Keratinocyte (primary cell): Measurements from ENCODE around the gene RPUSD3. TPM values are rescaled to one million over a fixed set of nuclear protein-coding genes. Genes with fewer than 3 reads are reported as not detected.

ENCODE experiments used
- DNase-seq: peaks from one replicate; pipeline ENCODE4 v3.0.0-alpha.2; 2011; ENCODE audit warnings: low read depth, missing footprints, low spot score
- FAIRE-seq: peaks from 2 replicates; lab custom pipeline; 2011; peaks lifted over from hg19 to GRCh38; lab: Jason Lieb, UNC
- H2AFZ ChIP-seq: 2 replicates; pipeline ENCODE4 v1.6.0; 2012; ENCODE audit warnings: low read length, control low read depth, inconsistent platforms; ENCODE audit not compliant: control insufficient read depth
- H3K27ac ChIP-seq: 2 replicates; pipeline ENCODE4 v1.5.1; 2011; ENCODE audit warnings: low read length; ENCODE audit not compliant: control insufficient read depth, insufficient read depth
- H3K27me3 ChIP-seq: 3 replicates; pipeline ENCODE4 v1.6.0; 2011; ENCODE audit warnings: low read length; ENCODE audit not compliant: control insufficient read depth, insufficient read depth; ENCODE audit errors: extremely low read depth
- H3K36me3 ChIP-seq, 2 experiments: 2 replicates in 1 of 2; 3 replicates in 1 of 2; pipeline ENCODE4 v1.5.1; 2011; ENCODE audit warnings: low read length in 2 of 2, mild to moderate bottlenecking in 1 of 2; ENCODE audit not compliant: control insufficient read depth in 2 of 2, insufficient read depth in 2 of 2; ENCODE audit errors: extremely low read depth in 1 of 2
- H3K4me1 ChIP-seq: 3 replicates; pipeline ENCODE4 v1.5.1; 2011; ENCODE audit warnings: low read length; ENCODE audit not compliant: control insufficient read depth, insufficient read depth; ENCODE audit errors: extremely low read depth
- H3K4me2 ChIP-seq: 3 replicates; pipeline ENCODE4 v1.6.0; 2011; ENCODE audit warnings: low read depth, low read length; ENCODE audit not compliant: control insufficient read depth, insufficient read depth; ENCODE audit errors: extremely low read depth
- H3K4me3 ChIP-seq, 3 experiments: fragments of 200-600 bp in 1 of 3; sonication (generic) in 1 of 3; 2 replicates in 2 of 3; 3 replicates in 1 of 3; pipeline ENCODE4 v1.5.1; 2011 to 2016; ENCODE audit warnings: low read length in 3 of 3, mild to moderate bottlenecking in 3 of 3, control low read depth in 2 of 3, inconsistent platforms in 1 of 3, low read depth in 1 of 3, mixed read lengths in 1 of 3, mixed run types in 1 of 3, moderate library complexity in 1 of 3; ENCODE audit not compliant: control insufficient read depth in 2 of 3, insufficient read depth in 2 of 3; ENCODE audit errors: extremely low read depth in 1 of 3
- H3K79me2 ChIP-seq: 2 replicates; pipeline ENCODE4 v1.6.0; 2012; ENCODE audit warnings: low read length; ENCODE audit not compliant: control insufficient read depth, insufficient read depth
- H3K9ac ChIP-seq: 3 replicates; pipeline ENCODE4 v1.6.0; 2011; ENCODE audit warnings: low read length; ENCODE audit not compliant: control insufficient read depth, insufficient read depth; ENCODE audit errors: extremely low read depth
- H3K9me1 ChIP-seq: 3 replicates; pipeline ENCODE4 v1.6.0; 2011; ENCODE audit warnings: low read length; ENCODE audit not compliant: control insufficient read depth, insufficient read depth; ENCODE audit errors: extremely low read depth
- H3K9me3 ChIP-seq: 2 replicates; pipeline ENCODE4 v1.5.1; 2012; ENCODE audit warnings: low read depth, low read length; ENCODE audit not compliant: control insufficient read depth
- H4K20me1 ChIP-seq: 3 replicates; pipeline ENCODE4 v1.6.0; 2011; ENCODE audit warnings: low read length; ENCODE audit not compliant: control insufficient read depth, insufficient read depth; ENCODE audit errors: extremely low read depth
- EZH2 ChIP-seq: IDR thresholded peaks from one replicate; pipeline ENCODE4 v1.6.1; 2012; ENCODE audit warnings: inconsistent platforms, mild to moderate bottlenecking, low read length, moderate library complexity
- dilution Hi-C: fragments of 300-500 bp; cut with MboI; formaldehyde crosslinking; loops from one replicate; pipeline ENCODE4 v1.7.0; 2020; ENCODE audit warnings: low sequenced_read_pairs; ENCODE audit not compliant: extremely low pct_ligation_motif_present
- polyA plus RNA-seq, 5 experiments: library from polyadenylated mRNA; depleted of rRNA in 3 of 5; stranded (reverse) in 3 of 5; stranded (forward) in 1 of 5; unstranded in 1 of 5; fragments of >200 nt; gene quantifications; 1 replicate in 1 of 5; 2 replicates in 3 of 5; 3 replicates in 1 of 5; pipeline versions ENCODE4 v1.2.1 to v1.2.3, GENCODE V29; 2011 to 2012; ENCODE audit warnings: missing spikeins in 2 of 5, low read depth in 1 of 5, low replicate concordance in 1 of 5
- TF ChIP-seq, protein P1 (sequence below), 3 experiments: IDR thresholded peaks in 1 of 3; conservative IDR thresholded peaks in 1 of 3; optimal IDR thresholded peaks in 1 of 3; 2 replicates in 2 of 3; 3 replicates in 1 of 3; pipeline versions ENCODE3 to v1.5.1; 2011; ENCODE audit warnings: low read length in 3 of 3, mild to moderate bottlenecking in 3 of 3, moderate library complexity in 2 of 3, control low read depth in 1 of 3, inconsistent platforms in 1 of 3; ENCODE audit not compliant: insufficient read depth in 2 of 3; ENCODE audit errors: extremely low read depth in 1 of 3

The RPUSD3 gene
- polyA plus RNA-seq, 1 donor (not counting 4 experiments of a cell fraction or from before 2014, with no cell fraction given), result 31.5 TPM

- dilution Hi-C loops, result no loop called here
- Histone ChIP-seq H3K4me3 (no peak overlapping the region), H3K36me3 (no peaks in the 10 kb centered on the region), H3K79me2 (no peaks in the 10 kb centered on the region), H3K4me2 (no peak overlapping the region), H3K9ac (no peak overlapping the region), H3K27me3 (no peaks in the 10 kb centered on the region), H3K9me1 (no peaks in the 10 kb centered on the region), H4K20me1 (no peaks in the 10 kb centered on the region), H2AFZ (no peak overlapping the region), H3K9me3 (no peaks in the 10 kb centered on the region), H3K4me1 (no peaks in the 10 kb centered on the region), H3K27ac (no peak overlapping the region)
- TF ChIP-seq EZH2, result no peak
- TF ChIP-seq, protein P1, sequence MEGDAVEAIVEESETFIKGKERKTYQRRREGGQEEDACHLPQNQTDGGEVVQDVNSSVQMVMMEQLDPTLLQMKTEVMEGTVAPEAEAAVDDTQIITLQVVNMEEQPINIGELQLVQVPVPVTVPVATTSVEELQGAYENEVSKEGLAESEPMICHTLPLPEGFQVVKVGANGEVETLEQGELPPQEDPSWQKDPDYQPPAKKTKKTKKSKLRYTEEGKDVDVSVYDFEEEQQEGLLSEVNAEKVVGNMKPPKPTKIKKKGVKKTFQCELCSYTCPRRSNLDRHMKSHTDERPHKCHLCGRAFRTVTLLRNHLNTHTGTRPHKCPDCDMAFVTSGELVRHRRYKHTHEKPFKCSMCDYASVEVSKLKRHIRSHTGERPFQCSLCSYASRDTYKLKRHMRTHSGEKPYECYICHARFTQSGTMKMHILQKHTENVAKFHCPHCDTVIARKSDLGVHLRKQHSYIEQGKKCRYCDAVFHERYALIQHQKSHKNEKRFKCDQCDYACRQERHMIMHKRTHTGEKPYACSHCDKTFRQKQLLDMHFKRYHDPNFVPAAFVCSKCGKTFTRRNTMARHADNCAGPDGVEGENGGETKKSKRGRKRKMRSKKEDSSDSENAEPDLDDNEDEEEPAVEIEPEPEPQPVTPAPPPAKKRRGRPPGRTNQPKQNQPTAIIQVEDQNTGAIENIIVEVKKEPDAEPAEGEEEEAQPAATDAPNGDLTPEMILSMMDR (optimal IDR thresholded peaks at IDR 0.05 in 1 of 3, IDR thresholded peaks at IDR 0.05 in 1 of 3, conservative IDR thresholded peaks at IDR 0.05 in 1 of 3; ENCODE audit: extremely low read depth in 1 of 3, insufficient read depth in 2 of 3, low read length in 3 of 3), result no peak
- FAIRE-seq (no peak), DNase-seq (no peak)
Measured at GRCh38 chr3:9864200-9864927, 20.6 kb upstream of the RPUSD3 start.

DNA sequence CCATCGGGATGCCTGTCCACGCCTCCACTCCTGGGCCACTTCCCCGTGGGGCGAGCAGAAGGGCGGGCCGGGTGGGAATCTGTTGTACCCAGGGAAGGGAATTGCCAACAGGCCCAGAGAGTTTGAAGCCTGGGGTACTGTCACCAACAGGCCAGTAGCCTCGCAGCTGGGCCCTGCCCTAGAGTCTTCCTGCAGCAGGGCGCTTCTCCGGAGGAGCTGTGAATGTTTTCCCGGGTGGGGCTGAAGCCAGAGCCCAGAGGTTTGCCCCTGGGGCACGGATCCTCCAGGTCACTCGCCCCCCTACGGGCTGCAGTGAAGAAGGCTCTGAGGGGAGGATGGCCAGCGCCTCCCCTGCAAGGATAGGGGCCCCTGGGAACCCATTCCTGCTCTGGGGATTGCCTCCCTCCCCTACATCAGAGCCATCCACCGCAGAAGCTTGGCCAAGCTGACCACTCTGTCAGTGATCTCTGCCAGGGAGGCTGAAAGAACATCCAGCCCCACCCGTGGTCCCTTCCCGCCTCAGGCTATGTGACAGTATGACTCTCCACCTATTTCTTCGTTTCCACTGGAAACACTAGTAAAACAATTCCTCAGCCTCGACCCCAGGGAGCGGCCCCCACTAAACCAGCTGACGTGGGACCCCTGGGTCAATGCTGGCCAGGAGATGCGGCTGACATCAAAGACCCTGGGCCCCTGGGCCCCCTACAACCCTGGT is 19.4 kb upstream of the RPUSD3 start:
- Histone ChIP-seq H3K27ac (no peak overlapping the region), H2AFZ (peak overlapping the region; percentile 58), H3K79me2 (no peaks in the 10 kb centered on the region), H3K4me3 (peak overlapping the region in 1 of 3 experiments; percentile 1), H3K4me1 (no peaks in the 10 kb centered on the region), H3K4me2 (peak overlapping the region; percentile 37), H3K9me1 (no peaks in the 10 kb centered on the region), H3K9ac (no peak overlapping the region), H3K36me3 (no peaks in the 10 kb centered on the region), H3K27me3 (no peaks in the 10 kb centered on the region), H4K20me1 (no peaks in the 10 kb centered on the region), H3K9me3 (no peaks in the 10 kb centered on the region)
- dilution Hi-C loops, result no loop called here
- TF ChIP-seq EZH2, result no peak
- TF ChIP-seq, protein P1 (optimal IDR thresholded peaks at IDR 0.05 in 1 of 3, IDR thresholded peaks at IDR 0.05 in 1 of 3, conservative IDR thresholded peaks at IDR 0.05 in 1 of 3; ENCODE audit: extremely low read depth in 1 of 3, insufficient read depth in 2 of 3, low read length in 3 of 3), result no peak
- DNase-seq (no peak), FAIRE-seq (no peak)
